IMR-90 (cell line): ENCODE measurements around the gene TTLL4. TPM values are rescaled to one million over a fixed set of nuclear protein-coding genes. Genes with fewer than 3 reads are reported as not detected.

Experiments
- ATAC-seq: fragments of 200-7000 bp; cut with Tn5 transposase; 2 replicates; pipeline ENCODE4 v1.9.1; 2020; ENCODE audit warnings: low read depth, mild to moderate bottlenecking, moderate library complexity
- BruUV-seq: library from RNA; stranded (reverse); fragments of 400-500 nt; replicated peaks from 2 replicates; lab custom pipeline; 2021; lab: Mats Ljungman, UMichigan
- CTCF ChIA-PET: fragments of 300-600 bp; formaldehyde crosslinking; extraction: SDS; loops from one replicate; lab custom pipeline; 2021; ENCODE audit warnings: antibody characterized with exemption; lab: Yijun Ruan, JAX
- POLR2A ChIA-PET: fragments of 300-600 bp; sonication (Branson Sonifier 250); formaldehyde crosslinking; loops from one replicate; lab custom pipeline; 2022; ENCODE audit warnings: antibody characterized with exemption; ENCODE audit not compliant: unreplicated experiment; lab: Charles Lee
- DNase-seq: peaks from one replicate; pipeline ENCODE4 v3.0.0; 2013
- H2AFZ ChIP-seq: replicated peaks from 2 replicates; pipeline ENCODE3; 2013; ENCODE audit warnings: low read length, mild to moderate bottlenecking; ENCODE audit not compliant: poor library complexity
- H2AK5ac ChIP-seq: 2 replicates; pipeline ENCODE4 v1.6.1; 2013; ENCODE audit warnings: low read depth, low read length, inconsistent platforms
- H2AK9ac ChIP-seq: replicated peaks from 2 replicates; pipeline ENCODE3; 2013; ENCODE audit warnings: mild to moderate bottlenecking, low read depth, low read length, moderate library complexity; ENCODE audit not compliant: poor library complexity
- H2BK120ac ChIP-seq: 2 replicates; pipeline ENCODE4 v1.6.1; 2013; ENCODE audit warnings: low read depth, low read length, inconsistent platforms
- H2BK15ac ChIP-seq: 3 replicates; pipeline ENCODE4 v1.6.1; 2013; ENCODE audit warnings: low read depth, low read length, inconsistent platforms
- H2BK20ac ChIP-seq: 2 replicates; pipeline ENCODE4 v1.6.1; 2013; ENCODE audit warnings: low read depth, mild to moderate bottlenecking, inconsistent platforms, low read length, moderate library complexity
- H2BK5ac ChIP-seq: 2 replicates; pipeline ENCODE4 v1.6.1; 2013; ENCODE audit warnings: mild to moderate bottlenecking, low read depth, low read length, inconsistent platforms; ENCODE audit not compliant: poor library complexity, severe bottlenecking
- H3K14ac ChIP-seq: replicated peaks from 2 replicates; pipeline ENCODE4 v1.6.1; 2013; ENCODE audit warnings: low read depth, low read length, inconsistent platforms
- H3K18ac ChIP-seq: 2 replicates; pipeline ENCODE4 v1.6.1; 2013; ENCODE audit warnings: low read depth, low read length, control low read depth
- H3K23ac ChIP-seq: 2 replicates; pipeline ENCODE4 v1.6.1; 2013; ENCODE audit warnings: low read depth, low read length, inconsistent platforms
- H3K27ac ChIP-seq: 2 replicates; pipeline ENCODE4 v1.5.1; 2013; ENCODE audit warnings: mild to moderate bottlenecking, control low read depth, low read length; ENCODE audit not compliant: insufficient read depth
- H3K27me3 ChIP-seq: 2 replicates; pipeline ENCODE4 v1.6.1; 2013; ENCODE audit warnings: low read length; ENCODE audit not compliant: control insufficient read depth, insufficient read depth
- H3K36me3 ChIP-seq: 2 replicates; pipeline ENCODE4 v1.6.1; 2013; ENCODE audit warnings: low read length, mixed read lengths; ENCODE audit not compliant: control insufficient read depth, insufficient read depth
- H3K4ac ChIP-seq: 2 replicates; pipeline ENCODE4 v1.6.1; 2013; ENCODE audit warnings: low read depth, low read length, inconsistent platforms
- H3K4me1 ChIP-seq: 2 replicates; pipeline ENCODE4 v1.6.1; 2013; ENCODE audit warnings: low read length, mixed read lengths; ENCODE audit not compliant: control insufficient read depth, insufficient read depth
- H3K4me2 ChIP-seq: 2 replicates; pipeline ENCODE4 v1.6.1; 2013; ENCODE audit warnings: low read depth, mild to moderate bottlenecking, control low read depth, low read length, moderate library complexity
- H3K4me3 ChIP-seq: 2 replicates; pipeline ENCODE4 v1.5.1; 2013; ENCODE audit warnings: low read depth, mild to moderate bottlenecking, control low read depth, low read length, moderate library complexity; ENCODE audit not compliant: insufficient read depth
- H3K56ac ChIP-seq: 2 replicates; pipeline ENCODE4 v1.6.1; 2013; ENCODE audit warnings: low read length, inconsistent platforms; ENCODE audit not compliant: insufficient read depth; ENCODE audit errors: extremely low read depth
- H3K79me1 ChIP-seq, 2 experiments: 2 replicates each; pipeline ENCODE4 v1.6.1; 2013; ENCODE audit warnings: low read length in 2 of 2, inconsistent platforms in 1 of 2, low read depth in 1 of 2
- H3K9ac ChIP-seq: 2 replicates; pipeline ENCODE4 v1.6.1; 2013; ENCODE audit warnings: low read depth, low read length, control low read depth
- H3K9me1 ChIP-seq: 2 replicates; pipeline ENCODE4 v1.6.1; 2013; ENCODE audit warnings: low read length, inconsistent platforms; ENCODE audit not compliant: insufficient read depth
- H3K9me3 ChIP-seq: 2 replicates; pipeline ENCODE4 v1.6.1; 2013; ENCODE audit warnings: low read length; ENCODE audit not compliant: control insufficient read depth, insufficient read depth
- H4K20me1 ChIP-seq: 2 replicates; pipeline ENCODE4 v1.6.1; 2013; ENCODE audit warnings: low read length, inconsistent platforms; ENCODE audit not compliant: insufficient read depth
- H4K5ac ChIP-seq: 2 replicates; pipeline ENCODE4 v1.6.1; 2013; ENCODE audit warnings: mild to moderate bottlenecking, low read depth, low read length, control low read depth
- H4K8ac ChIP-seq, 2 experiments: 2 replicates each; pipeline ENCODE4 v1.6.1; 2013; ENCODE audit warnings: low read depth in 2 of 2, low read length in 2 of 2, control low read depth in 1 of 2, inconsistent platforms in 1 of 2
- H4K91ac ChIP-seq: 2 replicates; pipeline ENCODE4 v1.6.1; 2013; ENCODE audit warnings: low read depth, low read length, inconsistent platforms; ENCODE audit not compliant: insufficient read depth
- BHLHE40 ChIP-seq: fragments of 150-350 bp; IDR thresholded peaks from 2 replicates; pipeline ENCODE4 v1.6.1; 2016; ENCODE audit warnings: mild to moderate bottlenecking, low read depth, low read length
- CEBPB ChIP-seq: IDR thresholded peaks from 2 replicates; pipeline ENCODE4 v1.6.1; 2012; ENCODE audit warnings: low read depth, low read length, improper control_type of control experiment
- CHD1 ChIP-seq: IDR thresholded peaks from 2 replicates; pipeline ENCODE4 v1.6.1; 2012; ENCODE audit warnings: low read depth, low read length, improper control_type of control experiment
- MAZ ChIP-seq: IDR thresholded peaks from 2 replicates; pipeline ENCODE4 v1.6.1; 2012; ENCODE audit warnings: low read depth, mild to moderate bottlenecking, low read length, improper control_type of control experiment, moderate library complexity, borderline replicate concordance
- MXI1 ChIP-seq: IDR thresholded peaks from 2 replicates; pipeline ENCODE4 v1.6.1; 2012; ENCODE audit warnings: low read depth, mild to moderate bottlenecking, low read length, moderate library complexity, borderline replicate concordance
- NFE2L2 ChIP-seq: fragments of 150-350 bp; IDR thresholded peaks from 2 replicates; pipeline ENCODE4 v1.6.1; 2016; ENCODE audit warnings: low read depth, mild to moderate bottlenecking, low read length
- RFX5 ChIP-seq: IDR thresholded peaks from 2 replicates; pipeline ENCODE4 v1.8.0; 2012; ENCODE audit warnings: low read depth, mild to moderate bottlenecking, low read length, moderate library complexity
- SMC3 ChIP-seq: fragments of 150-350 bp; IDR thresholded peaks from 2 replicates; pipeline ENCODE4 v1.6.1; 2016; ENCODE audit warnings: low read depth, mild to moderate bottlenecking, antibody characterized with exemption, low read length, moderate library complexity
- WGBS, 2 experiments: methylation state at CpG; one replicate each; pipeline versions ENCODE4 v1.1.5 to v1.1.7; 2013; ENCODE audit warnings: missing lambda C conversion rate in 2 of 2; ENCODE audit not compliant: insufficient read length in 1 of 2; ENCODE audit errors: extremely low coverage in 2 of 2; 5-methylcytosine and 5-hydroxymethylcytosine counted together
- dilution Hi-C: fragments of 300-500 bp; cut with HindIII; formaldehyde crosslinking; loops from one replicate; pipeline ENCODE4 v1.14.3; 2018; ENCODE audit warnings: low sequenced_read_pairs; ENCODE audit not compliant: unreplicated experiment
- in situ Hi-C: fragments of 300-500 bp; cut with MboI; formaldehyde crosslinking; loops from 3 replicates; pipeline ENCODE4 v1.14.3; 2019; ENCODE audit warnings: low sequenced_read_pairs, inconsistent platforms, mixed read lengths
- intact Hi-C: fragments of 100-400 bp; cut with micrococcal nuclease; formaldehyde crosslinking; loops from 2 replicates; pipeline ENCODE4 v1.10.0; 2022
- polyA plus RNA-seq, 3 experiments: library from polyadenylated mRNA; depleted of rRNA; stranded (reverse); fragments of >200 nt; gene quantifications; 2 replicates each; pipeline ENCODE4 v1.2.3, GENCODE V29; 2012; ENCODE audit warnings: low replicate concordance in 1 of 3
- total RNA-seq: library from RNA; depleted of rRNA; stranded (reverse); fragments of >200 nt; gene quantifications from 2 replicates; pipeline ENCODE4 v1.2.3, GENCODE V29; 2012
- TF ChIP-seq, protein P1 (sequence below): fragments of 150-350 bp; IDR thresholded peaks from 2 replicates; pipeline ENCODE4 v1.6.1; 2016; ENCODE audit warnings: low read depth, mild to moderate bottlenecking, low read length, moderate library complexity, borderline replicate concordance
- TF ChIP-seq, protein P2 (sequence below): fragments of 150-350 bp; IDR thresholded peaks from 2 replicates; pipeline ENCODE4 v1.6.1; 2017; ENCODE audit warnings: mild to moderate bottlenecking, antibody characterized with exemption, low read length, low read depth
- TF ChIP-seq, protein P3 (sequence below): conservative IDR thresholded peaks from 2 replicates; pipeline ENCODE4 v1.5.1; 2012; ENCODE audit warnings: mild to moderate bottlenecking, low read depth, low read length, improper control_type of control experiment

TTLL4 gene
- total and polyA plus RNA-seq, 2 of the 4 experiments (the other 2 are of a cell fraction), result 9.0 to 22.9 TPM

- TF ChIP-seq RFX5 (no peak), CEBPB (no peak), BHLHE40 (no peak), NFE2L2 (no peak), SMC3 (no peak), CHD1 (no peak), MAZ (no peak), MXI1 (no peak)
- TF ChIP-seq, protein P1, sequence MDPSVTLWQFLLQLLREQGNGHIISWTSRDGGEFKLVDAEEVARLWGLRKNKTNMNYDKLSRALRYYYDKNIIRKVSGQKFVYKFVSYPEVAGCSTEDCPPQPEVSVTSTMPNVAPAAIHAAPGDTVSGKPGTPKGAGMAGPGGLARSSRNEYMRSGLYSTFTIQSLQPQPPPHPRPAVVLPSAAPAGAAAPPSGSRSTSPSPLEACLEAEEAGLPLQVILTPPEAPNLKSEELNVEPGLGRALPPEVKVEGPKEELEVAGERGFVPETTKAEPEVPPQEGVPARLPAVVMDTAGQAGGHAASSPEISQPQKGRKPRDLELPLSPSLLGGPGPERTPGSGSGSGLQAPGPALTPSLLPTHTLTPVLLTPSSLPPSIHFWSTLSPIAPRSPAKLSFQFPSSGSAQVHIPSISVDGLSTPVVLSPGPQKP, result no peak
- TF ChIP-seq, protein P2, sequence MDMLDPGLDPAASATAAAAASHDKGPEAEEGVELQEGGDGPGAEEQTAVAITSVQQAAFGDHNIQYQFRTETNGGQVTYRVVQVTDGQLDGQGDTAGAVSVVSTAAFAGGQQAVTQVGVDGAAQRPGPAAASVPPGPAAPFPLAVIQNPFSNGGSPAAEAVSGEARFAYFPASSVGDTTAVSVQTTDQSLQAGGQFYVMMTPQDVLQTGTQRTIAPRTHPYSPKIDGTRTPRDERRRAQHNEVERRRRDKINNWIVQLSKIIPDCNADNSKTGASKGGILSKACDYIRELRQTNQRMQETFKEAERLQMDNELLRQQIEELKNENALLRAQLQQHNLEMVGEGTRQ, result no peak
- TF ChIP-seq, protein P3, sequence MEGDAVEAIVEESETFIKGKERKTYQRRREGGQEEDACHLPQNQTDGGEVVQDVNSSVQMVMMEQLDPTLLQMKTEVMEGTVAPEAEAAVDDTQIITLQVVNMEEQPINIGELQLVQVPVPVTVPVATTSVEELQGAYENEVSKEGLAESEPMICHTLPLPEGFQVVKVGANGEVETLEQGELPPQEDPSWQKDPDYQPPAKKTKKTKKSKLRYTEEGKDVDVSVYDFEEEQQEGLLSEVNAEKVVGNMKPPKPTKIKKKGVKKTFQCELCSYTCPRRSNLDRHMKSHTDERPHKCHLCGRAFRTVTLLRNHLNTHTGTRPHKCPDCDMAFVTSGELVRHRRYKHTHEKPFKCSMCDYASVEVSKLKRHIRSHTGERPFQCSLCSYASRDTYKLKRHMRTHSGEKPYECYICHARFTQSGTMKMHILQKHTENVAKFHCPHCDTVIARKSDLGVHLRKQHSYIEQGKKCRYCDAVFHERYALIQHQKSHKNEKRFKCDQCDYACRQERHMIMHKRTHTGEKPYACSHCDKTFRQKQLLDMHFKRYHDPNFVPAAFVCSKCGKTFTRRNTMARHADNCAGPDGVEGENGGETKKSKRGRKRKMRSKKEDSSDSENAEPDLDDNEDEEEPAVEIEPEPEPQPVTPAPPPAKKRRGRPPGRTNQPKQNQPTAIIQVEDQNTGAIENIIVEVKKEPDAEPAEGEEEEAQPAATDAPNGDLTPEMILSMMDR, result no peak
- Histone ChIP-seq H3K14ac (no peak overlapping the region), H2BK5ac (no peak overlapping the region), H3K18ac (no peak overlapping the region), H3K36me3 (peaks cover 4% of the 10 kb centered on the region; the same call in 1 of the 2 replicates), H3K4me3 (no peak overlapping the region), H3K4me1 (no peaks in the 10 kb centered on the region), H4K91ac (no peak overlapping the region), H3K56ac (no peak overlapping the region), H2AK5ac (no peak overlapping the region), H3K4me2 (no peak overlapping the region), H3K79me1 (peaks cover 0 to 5% of the 10 kb centered on the region in 2 experiments; a peak in 2 of 4 replicates), H2BK120ac (no peak overlapping the region), H3K9me1 (peaks cover 2% of the 10 kb centered on the region; the same call in 1 of the 2 replicates), H4K8ac (no peak overlapping the region), H3K23ac (no peak overlapping the region), H3K9ac (no peak overlapping the region), H3K27me3 (no peaks in the 10 kb centered on the region), H4K20me1 (no peaks in the 10 kb centered on the region), H3K4ac (no peak overlapping the region), H2BK15ac (no peak overlapping the region), H2BK20ac (no peak overlapping the region), H3K27ac (no peak overlapping the region), H2AFZ (no peak overlapping the region), H2AK9ac (no peak overlapping the region), H3K9me3 (peaks cover 6% of the 10 kb centered on the region), H4K5ac (no peak overlapping the region)
- CTCF ChIA-PET, result no interaction called here
- no TSS peak for BruUV-seq
- ATAC-seq (no peak), DNase-seq (no peak)
- POLR2A ChIA-PET, result no interaction called here
- 80% methylated on average over 1 of the region's 9 CpGs; no CpG with 5 or more reads in 1 of the 2 experiments for WGBS, 2 experiments
- in situ Hi-C loops, result no loop called here
- dilution Hi-C loops, result no loop called here
- intact Hi-C loops, result no loop called here
These were observed 66.8 kb downstream of the TTLL4 start for GRCh38 chr2:218777276-218777990.
